Measurements from ENCODE around the gene APBB2.

DNA sequence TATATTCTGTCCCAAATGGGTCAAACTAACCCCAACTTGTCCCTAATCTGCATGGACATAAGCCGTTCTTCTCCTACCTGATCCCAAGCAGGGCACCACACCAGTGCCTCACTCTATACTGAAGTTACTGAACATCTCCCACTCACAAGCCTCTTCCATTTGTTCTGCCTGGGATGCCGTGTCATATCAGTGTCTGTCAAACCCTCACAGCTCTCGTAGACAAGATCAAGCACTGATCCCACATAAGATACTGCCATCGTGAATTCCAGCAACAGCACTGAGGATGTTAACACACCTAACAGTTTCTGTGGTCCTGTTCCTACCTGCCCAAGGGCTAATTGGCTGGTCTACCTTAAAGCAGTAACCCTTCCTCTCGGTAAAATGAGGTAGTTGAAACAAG is 162.1 kb downstream of the APBB2 start:
- TF ChIP-seq SP1 (CRISPR knock-in tag; conservative IDR thresholded peaks at IDR 0.05) (no peak), CREM (CRISPR knock-in tag; IDR thresholded peaks at IDR 0.05) (no peak)
- TF ChIP-seq, protein P1, sequence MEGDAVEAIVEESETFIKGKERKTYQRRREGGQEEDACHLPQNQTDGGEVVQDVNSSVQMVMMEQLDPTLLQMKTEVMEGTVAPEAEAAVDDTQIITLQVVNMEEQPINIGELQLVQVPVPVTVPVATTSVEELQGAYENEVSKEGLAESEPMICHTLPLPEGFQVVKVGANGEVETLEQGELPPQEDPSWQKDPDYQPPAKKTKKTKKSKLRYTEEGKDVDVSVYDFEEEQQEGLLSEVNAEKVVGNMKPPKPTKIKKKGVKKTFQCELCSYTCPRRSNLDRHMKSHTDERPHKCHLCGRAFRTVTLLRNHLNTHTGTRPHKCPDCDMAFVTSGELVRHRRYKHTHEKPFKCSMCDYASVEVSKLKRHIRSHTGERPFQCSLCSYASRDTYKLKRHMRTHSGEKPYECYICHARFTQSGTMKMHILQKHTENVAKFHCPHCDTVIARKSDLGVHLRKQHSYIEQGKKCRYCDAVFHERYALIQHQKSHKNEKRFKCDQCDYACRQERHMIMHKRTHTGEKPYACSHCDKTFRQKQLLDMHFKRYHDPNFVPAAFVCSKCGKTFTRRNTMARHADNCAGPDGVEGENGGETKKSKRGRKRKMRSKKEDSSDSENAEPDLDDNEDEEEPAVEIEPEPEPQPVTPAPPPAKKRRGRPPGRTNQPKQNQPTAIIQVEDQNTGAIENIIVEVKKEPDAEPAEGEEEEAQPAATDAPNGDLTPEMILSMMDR (IDR thresholded peaks at IDR 0.05): no peak
